HepG2 (cell line): ENCODE measurements around the gene ATM. TPM values are rescaled to one million over a fixed set of nuclear protein-coding genes. Genes with fewer than 3 reads are reported as not detected.
A peak's percentile ranks its signal among the peaks of the same experiment; 100 is the strongest.

Experiments
- ADNP ChIP-seq: sonication (generic); formaldehyde crosslinking; IDR thresholded peaks from 2 replicates; pipeline ENCODE4 v1.4.0; 2020; ENCODE audit warnings: missing genetic modification reagents
- AHR ChIP-seq: IDR thresholded peaks from 2 replicates; pipeline ENCODE4 v1.6.1; 2018; ENCODE audit warnings: missing genetic modification reagents, missing compliant biosample characterization
- AKAP8 ChIP-seq: sonication (generic); formaldehyde crosslinking; IDR thresholded peaks from 2 replicates; pipeline ENCODE4 v1.5.1; 2020; ENCODE audit warnings: mild to moderate bottlenecking, missing genetic modification reagents
- BHLHE40 ChIP-seq: IDR thresholded peaks from 2 replicates; pipeline ENCODE4 v1.6.1; 2011; ENCODE audit warnings: low read length, improper control_type of control experiment
- BRCA1 ChIP-seq: sonication (generic); formaldehyde crosslinking; IDR thresholded peaks from 2 replicates; pipeline ENCODE4 v1.4.0; 2020; ENCODE audit warnings: missing genetic modification reagents
- E2F5 ChIP-seq: sonication (generic); formaldehyde crosslinking; conservative IDR thresholded peaks from 2 replicates; pipeline ENCODE4 v1.4.0; 2020; ENCODE audit warnings: missing genetic modification reagents
- EP300 ChIP-seq, 3 experiments: sonication (generic) in 1 of 3; formaldehyde crosslinking in 1 of 3; IDR thresholded peaks; 2 replicates each; pipeline versions ENCODE4 v1.5.1 to v1.6.1; 2011 to 2020; ENCODE audit warnings: low read depth in 2 of 3, low read length in 2 of 3, borderline replicate concordance in 1 of 3, improper control_type of control experiment in 1 of 3, mild to moderate bottlenecking in 1 of 3, missing genetic modification reagents in 1 of 3, moderate library complexity in 1 of 3
- GZF1 ChIP-seq: sonication (generic); formaldehyde crosslinking; IDR thresholded peaks from 2 replicates; pipeline ENCODE4 v1.5.1; 2020; ENCODE audit warnings: mild to moderate bottlenecking, missing genetic modification reagents
- HNF4A ChIP-seq: sonication (generic); formaldehyde crosslinking; IDR thresholded peaks from 2 replicates; pipeline ENCODE4 v1.4.0; 2020; ENCODE audit warnings: missing genetic modification reagents
- HOMEZ ChIP-seq: IDR thresholded peaks from 2 replicates; pipeline ENCODE4 v1.6.1; 2016; ENCODE audit warnings: low read depth
- JUNB ChIP-seq: sonication (generic); formaldehyde crosslinking; IDR thresholded peaks from 2 replicates; pipeline ENCODE4 v1.8.0; 2022; ENCODE audit warnings: missing genetic modification reagents, mild to moderate bottlenecking, borderline replicate concordance
- KDM4B ChIP-seq: sonication (generic); formaldehyde crosslinking; IDR thresholded peaks from 2 replicates; pipeline ENCODE4 v1.4.0; 2020; ENCODE audit warnings: missing genetic modification reagents
- KDM5B ChIP-seq: sonication (generic); formaldehyde crosslinking; IDR thresholded peaks from 2 replicates; pipeline ENCODE4 v1.4.0; 2020; ENCODE audit warnings: missing genetic modification reagents, mild to moderate bottlenecking, borderline replicate concordance
- KDM6A ChIP-seq: IDR thresholded peaks from 2 replicates; pipeline ENCODE4 v1.6.1; 2016; ENCODE audit warnings: low read depth
- KLF13 ChIP-seq: sonication (generic); formaldehyde crosslinking; IDR thresholded peaks from 2 replicates; pipeline ENCODE4 v1.4.0; 2020; ENCODE audit warnings: mild to moderate bottlenecking, missing genetic modification reagents
- MEIS1 ChIP-seq: sonication (generic); formaldehyde crosslinking; IDR thresholded peaks from 2 replicates; pipeline ENCODE4 v1.9.0; 2021; ENCODE audit warnings: mild to moderate bottlenecking, missing genetic modification reagents, moderate library complexity, borderline replicate concordance
- MXI1 ChIP-seq: IDR thresholded peaks from 3 replicates; pipeline ENCODE4 v1.6.1; 2012; ENCODE audit warnings: low read depth, low read length, inconsistent platforms, borderline replicate concordance
- PHF8 ChIP-seq: sonication (generic); formaldehyde crosslinking; IDR thresholded peaks from 2 replicates; pipeline ENCODE4 v1.5.0; 2020; ENCODE audit warnings: missing genetic modification reagents
- RXRB ChIP-seq: IDR thresholded peaks from 2 replicates; pipeline ENCODE4 v1.6.1; 2016; ENCODE audit warnings: borderline replicate concordance, missing genetic modification reagents, missing compliant biosample characterization
- SIN3B ChIP-seq: fragments of 150-350 bp; IDR thresholded peaks from 2 replicates; pipeline ENCODE4 v1.6.1; 2014; ENCODE audit warnings: low read length
- SMC3 ChIP-seq: IDR thresholded peaks from 2 replicates; pipeline ENCODE4 v1.6.1; 2011; ENCODE audit warnings: low read length, improper control_type of control experiment
- ZBTB37 ChIP-seq: sonication (generic); formaldehyde crosslinking; IDR thresholded peaks from 2 replicates; pipeline ENCODE4 v1.4.0; 2020; ENCODE audit warnings: mild to moderate bottlenecking, missing genetic modification reagents
- ZNF382 ChIP-seq: sonication (generic); formaldehyde crosslinking; IDR thresholded peaks from 2 replicates; pipeline ENCODE4 v1.5.0; 2020; ENCODE audit warnings: missing genetic modification reagents, mild to moderate bottlenecking, borderline replicate concordance
- ZNF556 ChIP-seq: sonication (generic); formaldehyde crosslinking; IDR thresholded peaks from 2 replicates; pipeline ENCODE4 v1.4.0; 2020; ENCODE audit warnings: mild to moderate bottlenecking, missing genetic modification reagents, borderline replicate concordance
- ZNF557 ChIP-seq: sonication (generic); formaldehyde crosslinking; IDR thresholded peaks from 2 replicates; pipeline ENCODE4 v1.4.0; 2020; ENCODE audit warnings: missing genetic modification reagents
- polyA plus RNA-seq, 8 experiments: library from polyadenylated mRNA; depleted of rRNA in 3 of 8; stranded (reverse) in 7 of 8; unstranded in 1 of 8; fragments of >200 nt; fragmentation: Illumina TruSeq in 4 of 8; extraction: Trizol in 4 of 8; gene quantifications; 2 replicates each; pipeline versions ENCODE4 v1.2.1 to v1.2.3, GENCODE V29; 2011 to 2016; ENCODE audit warnings: low read depth in 4 of 8, missing spikeins in 1 of 8, mixed read lengths in 1 of 8; ENCODE audit not compliant: insufficient read depth in 1 of 8
- total RNA-seq, 5 experiments: library from RNA; depleted of rRNA; stranded (reverse); fragments of >200 nt; fragmentation: Illumina TruSeq; extraction: Trizol; gene quantifications; 2 replicates each; pipeline ENCODE4 v1.2.3, GENCODE V29; 2016; ENCODE audit warnings: low read depth in 1 of 5
- TF ChIP-seq, protein P1 (sequence below): sonication (generic); formaldehyde crosslinking; conservative IDR thresholded peaks from 2 replicates; pipeline ENCODE4 v1.8.0; 2022; ENCODE audit warnings: missing genetic modification reagents

The ATM gene
- total and polyA plus RNA-seq, 2 of the 13 experiments (the other 11 are each of a cell fraction or from before 2014, with no cell fraction given), result 40.0 to 71.6 TPM

DNA sequence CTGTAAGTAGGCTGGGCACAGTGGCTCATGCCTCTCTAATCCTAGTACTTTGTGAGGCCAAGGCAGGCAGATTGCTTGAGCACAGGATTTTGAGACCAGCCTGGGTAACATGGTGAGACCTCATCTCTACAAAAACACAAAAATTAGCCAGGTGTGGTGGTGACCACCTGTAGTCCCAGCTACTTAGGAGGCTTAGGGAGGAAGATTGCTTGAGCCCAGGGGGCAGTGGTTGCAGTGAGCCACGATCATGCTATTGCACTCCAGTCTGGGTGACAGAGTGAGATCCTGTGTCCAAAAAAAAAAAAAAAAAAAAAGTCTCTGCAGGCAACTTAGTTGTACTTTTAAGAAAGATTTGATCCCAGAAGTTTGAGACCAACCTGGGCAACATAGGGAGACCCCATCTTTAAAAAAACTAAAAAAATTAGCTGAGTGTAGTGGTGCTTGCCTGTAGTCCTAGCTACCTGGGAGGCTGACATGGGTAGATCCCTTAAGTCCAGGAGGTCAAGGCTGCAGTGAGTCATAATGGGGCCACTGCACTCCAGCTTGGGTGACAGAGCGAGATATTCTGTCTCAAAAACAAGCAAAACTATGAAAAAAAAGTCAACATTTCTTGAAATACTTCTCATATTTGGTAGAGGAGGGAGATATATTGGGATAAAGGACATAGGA is 10.5 kb downstream of the ATM start (continued):
- TF ChIP-seq, protein P1, sequence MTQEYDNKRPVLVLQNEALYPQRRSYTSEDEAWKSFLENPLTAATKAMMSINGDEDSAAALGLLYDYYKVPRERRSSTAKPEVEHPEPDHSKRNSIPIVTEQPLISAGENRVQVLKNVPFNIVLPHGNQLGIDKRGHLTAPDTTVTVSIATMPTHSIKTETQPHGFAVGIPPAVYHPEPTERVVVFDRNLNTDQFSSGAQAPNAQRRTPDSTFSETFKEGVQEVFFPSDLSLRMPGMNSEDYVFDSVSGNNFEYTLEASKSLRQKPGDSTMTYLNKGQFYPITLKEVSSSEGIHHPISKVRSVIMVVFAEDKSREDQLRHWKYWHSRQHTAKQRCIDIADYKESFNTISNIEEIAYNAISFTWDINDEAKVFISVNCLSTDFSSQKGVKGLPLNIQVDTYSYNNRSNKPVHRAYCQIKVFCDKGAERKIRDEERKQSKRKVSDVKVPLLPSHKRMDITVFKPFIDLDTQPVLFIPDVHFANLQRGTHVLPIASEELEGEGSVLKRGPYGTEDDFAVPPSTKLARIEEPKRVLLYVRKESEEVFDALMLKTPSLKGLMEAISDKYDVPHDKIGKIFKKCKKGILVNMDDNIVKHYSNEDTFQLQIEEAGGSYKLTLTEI (CRISPR knock-in tag), result no peak
- TF ChIP-seq GZF1 (CRISPR knock-in tag) (no peak), EP300 (IDR thresholded peaks at IDR 0.05; ENCODE audit: low read depth in 2 of 2, low read length in 2 of 2) (peak in 1 of 2 experiments; percentile 71; a peak in 2 of 4 replicates), EP300 (CRISPR knock-in tag; IDR thresholded peaks at IDR 0.05; ENCODE audit: borderline replicate concordance) (no peak), BRCA1 (CRISPR knock-in tag) (no peak), MXI1 (no peak), ZNF382 (CRISPR knock-in tag) (no peak), SMC3 (no peak), AHR (CRISPR knock-in tag) (no peak), JUNB (peak; percentile 83; the same call in 1 of the 2 replicates), MEIS1 (no peak), KDM4B (CRISPR knock-in tag) (no peak), KDM5B (CRISPR knock-in tag) (no peak), KDM6A (CRISPR knock-in tag) (peak; percentile 64), PHF8 (no peak), ZNF557 (CRISPR knock-in tag) (no peak), KLF13 (no peak), BHLHE40 (no peak), ZBTB37 (CRISPR knock-in tag) (no peak), SIN3B (no peak), AKAP8 (CRISPR knock-in tag) (no peak), E2F5 (CRISPR knock-in tag) (no peak), HOMEZ (CRISPR knock-in tag) (peak; percentile 64; the same call in 1 of the 2 replicates), ZNF556 (CRISPR knock-in tag) (peak; percentile 53; the same call in 1 of the 2 replicates), RXRB (CRISPR knock-in tag) (peak; percentile 66), ADNP (CRISPR knock-in tag) (no peak), HNF4A (peak; percentile 90)
